ENCODE measurements around the gene PSAT1.

GRCh38 chr9:78371981-78372380 lies 75.1 kb downstream of the PSAT1 start:
- TF ChIP-seq CTCF (IDR thresholded peaks at IDR 0.05 in 2 of 3, conservative IDR thresholded peaks at IDR 0.05 in 1 of 3; ENCODE audit: borderline replicate concordance in 1 of 3, insufficient read depth in 1 of 3, low read depth in 2 of 3, low read length in 2 of 3) = no peak
- no peak for TF ChIP-seq EGR1 (IDR thresholded peaks at IDR 0.05; ENCODE audit: low read depth)
- TF ChIP-seq SP1 (IDR thresholded peaks at IDR 0.05; ENCODE audit: low read depth) = no peak
- no peak for TF ChIP-seq EZH2 (IDR thresholded peaks at IDR 0.05)
- no peak for TF ChIP-seq REST (IDR thresholded peaks at IDR 0.05; ENCODE audit: low read depth)
- no peak for TF ChIP-seq EZH2phosphoT487 (IDR thresholded peaks at IDR 0.05; ENCODE audit: borderline replicate concordance)
- TF ChIP-seq POLR2A (IDR thresholded peaks at IDR 0.05; ENCODE audit: borderline replicate concordance, extremely low read depth, insufficient read depth, insufficient read length) = no peak
- TF ChIP-seq ZNF274 (IDR thresholded peaks at IDR 0.05; ENCODE audit: low read depth, low read length) = no peak

All from HCT116 (cell line).